ENCODE measurements around the gene LDAH.

LDAH gene

GRCh38 chr2:20654535-20654813 is 168.4 kb downstream of the LDAH start:
- DNase-seq (ENCODE audit: extremely low read depth in 1 of 2, low read depth in 1 of 2) = no peak

- DNase-seq (ENCODE audit: extremely low read depth in 1 of 2, low read depth in 1 of 2) = no peak
Observed at GRCh38 chr2:20653695-20654534, 169.0 kb downstream of the LDAH start.

- DNase-seq (ENCODE audit: extremely low read depth in 1 of 2, low read depth in 1 of 2) = no peak
Observed at GRCh38 chr2:20652673-20653575, 170.0 kb downstream of the LDAH start.

GRCh38 chr2:20652141-20652540 is 170.8 kb downstream of the LDAH start:
- no peak for DNase-seq (ENCODE audit: extremely low read depth in 1 of 2, low read depth in 1 of 2)

GRCh38 chr2:20651731-20652099 is 171.2 kb downstream of the LDAH start:
- no peak for DNase-seq (ENCODE audit: extremely low read depth in 1 of 2, low read depth in 1 of 2)

- peak; percentile 54 to 85 for DNase-seq (ENCODE audit: extremely low read depth in 1 of 2, low read depth in 1 of 2)
Observed at GRCh38 chr2:20650877-20651730, 171.8 kb downstream of the LDAH start, which contains the start of gene HS1BP3. Gene HS1BP3, minus strand, starts transcription at chr2:20651098. Its CDS starts 35 bp downstream, at chr2:20651063.

- no peak for DNase-seq (ENCODE audit: extremely low read depth in 1 of 2, low read depth in 1 of 2)
Observed at GRCh38 chr2:20650393-20650876, 172.5 kb downstream of the LDAH start.

- DNase-seq (ENCODE audit: extremely low read depth in 1 of 2, low read depth in 1 of 2) = no peak
Observed at GRCh38 chr2:20649976-20650375, 172.9 kb downstream of the LDAH start.

GRCh38 chr2:20649576-20649975 is 173.3 kb downstream of the LDAH start:
- DNase-seq (ENCODE audit: extremely low read depth in 1 of 2, low read depth in 1 of 2) = no peak

- DNase-seq (ENCODE audit: extremely low read depth in 1 of 2, low read depth in 1 of 2) = no peak
Observed at GRCh38 chr2:20648831-20649230, 174.1 kb downstream of the LDAH start.

GRCh38 chr2:20648206-20648605 is 174.7 kb downstream of the LDAH start:
- no peak for DNase-seq (ENCODE audit: extremely low read depth in 1 of 2, low read depth in 1 of 2)

- DNase-seq (ENCODE audit: extremely low read depth in 1 of 2, low read depth in 1 of 2) = no peak
Observed at GRCh38 chr2:20647738-20648137, 175.2 kb downstream of the LDAH start.

- no peak for DNase-seq (ENCODE audit: extremely low read depth in 1 of 2, low read depth in 1 of 2)
Observed at GRCh38 chr2:20647211-20647610, 175.7 kb downstream of the LDAH start.

GRCh38 chr2:20646446-20646845 is 176.5 kb downstream of the LDAH start:
- no peak for DNase-seq (ENCODE audit: extremely low read depth in 1 of 2, low read depth in 1 of 2)

GRCh38 chr2:20645761-20646160 is 177.1 kb downstream of the LDAH start:
- no peak for DNase-seq (ENCODE audit: extremely low read depth in 1 of 2, low read depth in 1 of 2)

- DNase-seq (ENCODE audit: extremely low read depth in 1 of 2, low read depth in 1 of 2) = no peak
Observed at GRCh38 chr2:20645301-20645701, 177.6 kb downstream of the LDAH start.

GRCh38 chr2:20643826-20644225 is 179.1 kb downstream of the LDAH start:
- no peak for DNase-seq (ENCODE audit: extremely low read depth in 1 of 2, low read depth in 1 of 2)

- DNase-seq (ENCODE audit: extremely low read depth in 1 of 2, low read depth in 1 of 2) = no peak
Observed at GRCh38 chr2:20643060-20643459, 179.8 kb downstream of the LDAH start.

- peak in 1 of 2 donors; percentile 57 for DNase-seq (ENCODE audit: extremely low read depth in 1 of 2, low read depth in 1 of 2)
Observed at GRCh38 chr2:20642055-20642971, 180.6 kb downstream of the LDAH start.
